ENCODE results near the gene OR2A14.
"Not testable (repeated sequence)": the region's sequence is repeated elsewhere in the genome, so short reads cannot be mapped to it uniquely, and the experiment has no call there.

The OR2A14 gene

GRCh38 chr7:144122876-144123275 lies at the start of gene OR2A14:
OR2A14 (plus strand) TSS chr7:144123176; CDS start chr7:144129113, 5,937 bp downstream.
- DNase-seq (ENCODE audit: low read depth) = no peak

- DNase-seq (ENCODE audit: low read depth) = no peak
Measured at GRCh38 chr7:144074374-144074773, 48.6 kb upstream of the OR2A14 start.

GRCh38 chr7:144085978-144086377 lies 37.0 kb upstream of the OR2A14 start, which contains the start of gene OR2A12:
OR2A12 (plus strand) TSS chr7:144086278; CDS start chr7:144095108, 8,830 bp downstream.
- DNase-seq (ENCODE audit: low read depth) = no peak

GRCh38 chr7:144086730-144087129 lies 36.2 kb upstream of the OR2A14 start:
- no peak for DNase-seq (ENCODE audit: low read depth)

GRCh38 chr7:144087230-144087629 lies 35.7 kb upstream of the OR2A14 start:
- no peak for DNase-seq (ENCODE audit: low read depth)

GRCh38 chr7:144090667-144091066 lies 32.3 kb upstream of the OR2A14 start:
- DNase-seq (ENCODE audit: low read depth) = no peak

GRCh38 chr7:144098776-144099175 lies 24.2 kb upstream of the OR2A14 start:
- DNase-seq (ENCODE audit: low read depth) = no peak

GRCh38 chr7:144100607-144101006 lies 22.4 kb upstream of the OR2A14 start:
- DNase-seq (ENCODE audit: low read depth) = no peak

- DNase-seq (ENCODE audit: low read depth) = no peak
Measured at GRCh38 chr7:144102041-144102440, 20.9 kb upstream of the OR2A14 start.

GRCh38 chr7:144105211-144105610 lies 17.8 kb upstream of the OR2A14 start:
- no peak for DNase-seq (ENCODE audit: low read depth)

- no peak for DNase-seq (ENCODE audit: low read depth)
Measured at GRCh38 chr7:144109283-144109682, 13.7 kb upstream of the OR2A14 start, which contains the start of gene OR2A2. OR2A2 (plus strand) TSS chr7:144109583; CDS start chr7:144109583, 0 bp downstream.

- no peak for DNase-seq (ENCODE audit: low read depth)
Measured at GRCh38 chr7:144110272-144110671, 12.7 kb upstream of the OR2A14 start.

- no peak for DNase-seq (ENCODE audit: low read depth)
Measured at GRCh38 chr7:144113651-144114050, 9.3 kb upstream of the OR2A14 start.

GRCh38 chr7:144118341-144118740 lies 4.6 kb upstream of the OR2A14 start:
- DNase-seq (ENCODE audit: low read depth) = no peak

- DNase-seq (ENCODE audit: low read depth) = peak; percentile 84
Measured at GRCh38 chr7:144127714-144128334, 4.8 kb downstream of the OR2A14 start.

- DNase-seq (ENCODE audit: low read depth) = not testable (repeated sequence)
Measured at GRCh38 chr7:144129601-144130000, 6.6 kb downstream of the OR2A14 start.

- DNase-seq (ENCODE audit: low read depth) = no peak
Measured at GRCh38 chr7:144130730-144131129, 7.8 kb downstream of the OR2A14 start.

GRCh38 chr7:144132262-144132661 lies 9.3 kb downstream of the OR2A14 start:
- no peak for DNase-seq (ENCODE audit: low read depth)

GRCh38 chr7:144133307-144133706 lies 10.3 kb downstream of the OR2A14 start:
- DNase-seq (ENCODE audit: low read depth) = no peak

GRCh38 chr7:144134116-144134515 lies 11.1 kb downstream of the OR2A14 start:
- no peak for DNase-seq (ENCODE audit: low read depth)

- no peak for DNase-seq (ENCODE audit: low read depth)
Measured at GRCh38 chr7:144137501-144137900, 14.5 kb downstream of the OR2A14 start.

- no peak for DNase-seq (ENCODE audit: low read depth)
Measured at GRCh38 chr7:144142187-144142586, 19.2 kb downstream of the OR2A14 start.

GRCh38 chr7:144144426-144144825 lies 21.4 kb downstream of the OR2A14 start:
- no peak for DNase-seq (ENCODE audit: low read depth)

GRCh38 chr7:144148224-144148827 lies 25.4 kb downstream of the OR2A14 start:
- no peak for DNase-seq (ENCODE audit: low read depth)
